PC-9 (cell line): ENCODE results near the gene NAT16. TPM values are rescaled to one million over a fixed set of nuclear protein-coding genes. Genes with fewer than 3 reads are reported as not detected.
A peak's percentile ranks its signal among the peaks of the same experiment; 100 is the strongest.

Source experiments
- BruUV-seq: library from RNA; stranded (reverse); fragments of 400-500 nt; replicated peaks from 2 replicates; lab custom pipeline; 2021; lab: Mats Ljungman, UMichigan
- CTCF ChIA-PET: fragments of 300-600 bp; sonication (Branson Sonifier 250); formaldehyde crosslinking; loops from one replicate; lab custom pipeline; 2022; ENCODE audit warnings: antibody characterized with exemption; lab: Charles Lee
- POLR2A ChIA-PET: fragments of 300-600 bp; sonication (Branson Sonifier 250); formaldehyde crosslinking; loops from one replicate; lab custom pipeline; 2022; ENCODE audit warnings: antibody characterized with exemption; ENCODE audit not compliant: unreplicated experiment; lab: Charles Lee
- DNase-seq, 2 experiments: peaks; one replicate each; pipeline versions ENCODE4 v3.0.0 to v3.0.0-alpha.2; 2015 to 2022; ENCODE audit warnings: mixed read lengths in 1 of 2
- H2AFZ ChIP-seq: fragments of 200-600 bp; sonication (generic); 2 replicates; pipeline ENCODE4 v1.8.1; 2017; ENCODE audit warnings: antibody characterized with exemption
- H3F3A ChIP-seq: fragments of 200-600 bp; sonication (generic); 2 replicates; pipeline ENCODE4 v1.8.1; 2017; ENCODE audit warnings: antibody characterized with exemption, mild to moderate bottlenecking, low read depth; ENCODE audit not compliant: insufficient read depth
- H3K27ac ChIP-seq: fragments of 200-600 bp; sonication (generic); 2 replicates; pipeline ENCODE4 v1.6.1; 2016; ENCODE audit warnings: mixed run types
- H3K27me3 ChIP-seq: fragments of 200-600 bp; sonication (generic); 2 replicates; pipeline ENCODE4 v1.6.1; 2016; ENCODE audit warnings: low read depth, mixed run types; ENCODE audit not compliant: insufficient read depth
- H3K36me3 ChIP-seq: fragments of 200-600 bp; sonication (generic); 2 replicates; pipeline ENCODE4 v1.6.1; 2016; ENCODE audit warnings: low read depth, mixed run types
- H3K4me1 ChIP-seq: fragments of 200-600 bp; sonication (generic); replicated peaks from 2 replicates; pipeline ENCODE4 v1.6.1; 2016; ENCODE audit warnings: mixed run types; ENCODE audit not compliant: insufficient read depth
- H3K4me2 ChIP-seq: fragments of 200-600 bp; sonication (generic); 2 replicates; pipeline ENCODE4 v1.6.1; 2017; ENCODE audit warnings: mixed run types
- H3K4me3 ChIP-seq: fragments of 200-600 bp; sonication (generic); 2 replicates; pipeline ENCODE4 v1.6.1; 2016; ENCODE audit warnings: mixed run types
- H3K79me2 ChIP-seq: fragments of 200-600 bp; sonication (generic); 2 replicates; pipeline ENCODE4 v1.6.1; 2017; ENCODE audit warnings: low read depth, mixed run types
- H3K9me2 ChIP-seq: fragments of 200-600 bp; sonication (generic); 2 replicates; pipeline ENCODE4 v1.8.1; 2017; ENCODE audit warnings: mild to moderate bottlenecking; ENCODE audit not compliant: insufficient read depth
- H3K9me3 ChIP-seq: fragments of 200-600 bp; sonication (generic); 2 replicates; pipeline ENCODE4 v1.8.1; 2016; ENCODE audit warnings: low read depth; ENCODE audit not compliant: insufficient read depth
- H4K20me1 ChIP-seq: fragments of 200-600 bp; sonication (generic); 2 replicates; pipeline ENCODE4 v1.8.1; 2017; ENCODE audit not compliant: insufficient read depth
- CTCF ChIP-seq: fragments of 200-600 bp; sonication (generic); conservative IDR thresholded peaks from 2 replicates; pipeline ENCODE4 v1.6.1; 2017; ENCODE audit warnings: mixed run types, antibody characterized with exemption, mild to moderate bottlenecking, moderate library complexity
- EZH2 ChIP-seq: fragments of 200-600 bp; sonication (generic); IDR thresholded peaks from 2 replicates; pipeline ENCODE4 v1.8.0; 2017; ENCODE audit warnings: antibody characterized with exemption, low read depth
- intact Hi-C: fragments of 100-400 bp; cut with micrococcal nuclease; formaldehyde crosslinking; loops from one replicate; pipeline ENCODE4 v1.10.0; 2022; ENCODE audit not compliant: unreplicated experiment
- total RNA-seq: library from RNA; stranded (reverse); gene quantifications from 2 replicates; pipeline ENCODE4 v1.2.3, GENCODE V29; 2021

Gene NAT16
- total RNA-seq, 1 experiment from 2014 or later: not detected

GRCh38 chr7:101155303-101155702, 24.8 kb downstream of the NAT16 start:
- H3K4me2 ChIP-seq: peak overlapping the region; percentile 97
- no peaks in the 10 kb centered on the region for H3K9me2 ChIP-seq
- ChIA-PET CTCF (interaction anchor here (0.6 kb wide), 1 partner anchor 1027 kb away, joined by 4 read pairs; no protein-coding TSS in a partner anchor), POLR2A (interaction anchor here (0.5 to 0.6 kb wide), 2 partner anchors 45 to 55 kb away, joined by 3 to 5 read pairs; no protein-coding TSS in a partner anchor)
- DNase-seq: no peak
- peak overlapping the region; percentile 76; the same call in 1 of the 2 replicates for H2AFZ ChIP-seq
- TSS peak; percentile 30 for BruUV-seq
- H3K9me3 ChIP-seq: no peaks in the 10 kb centered on the region
- H3K27me3 ChIP-seq: no peaks in the 10 kb centered on the region
- H3K4me3 ChIP-seq: peak overlapping the region; percentile 84
- intact Hi-C loops: no loop called here
- H3F3A ChIP-seq: peaks cover 36% of the 10 kb centered on the region
- peak overlapping the region; percentile 54 for H3K27ac ChIP-seq
- peaks cover 40% of the 10 kb centered on the region for H3K79me2 ChIP-seq
- H4K20me1 ChIP-seq: no peaks in the 10 kb centered on the region
- TF ChIP-seq EZH2: no peak
- H3K4me1 ChIP-seq: peaks cover 50% of the 10 kb centered on the region
- peaks cover 13% of the 10 kb centered on the region for H3K36me3 ChIP-seq

- H3K79me2 ChIP-seq: peaks cover 40% of the 10 kb centered on the region
- TF ChIP-seq CTCF: no peak
- peaks cover 32% of the 10 kb centered on the region for H3F3A ChIP-seq
- H3K27me3 ChIP-seq: no peaks in the 10 kb centered on the region
- intact Hi-C loops: no loop called here
- peak in 1 of 2 experiments; percentile 27 for DNase-seq
- H3K4me2 ChIP-seq: peak overlapping the region; percentile 97
- CTCF ChIA-PET: no interaction called here
- H2AFZ ChIP-seq: peak overlapping the region; percentile 76
- POLR2A ChIA-PET: interaction anchor here (0.5 kb wide), 1 partner anchor 45 kb away, joined by 3 read pairs; no protein-coding TSS in a partner anchor
- H3K9me3 ChIP-seq: no peaks in the 10 kb centered on the region
- no peaks in the 10 kb centered on the region for H4K20me1 ChIP-seq
- H3K9me2 ChIP-seq: no peaks in the 10 kb centered on the region
- peak overlapping the region; percentile 54 for H3K27ac ChIP-seq
- BruUV-seq: no TSS peak
- peak overlapping the region; percentile 84 for H3K4me3 ChIP-seq
- peaks cover 44% of the 10 kb centered on the region for H3K4me1 ChIP-seq
- H3K36me3 ChIP-seq: peaks cover 13% of the 10 kb centered on the region
Measured at GRCh38 chr7:101154693-101155102, 25.4 kb downstream of the NAT16 start.

- no TSS peak for BruUV-seq
- no peak for TF ChIP-seq CTCF
- no peak for TF ChIP-seq EZH2
- Histone ChIP-seq H3K9me3 (no peaks in the 10 kb centered on the region), H3F3A (peaks cover 32% of the 10 kb centered on the region), H4K20me1 (no peaks in the 10 kb centered on the region), H3K79me2 (peaks cover 40% of the 10 kb centered on the region), H3K4me3 (peak within 1 kb of the TSS; percentile 84), H3K27ac (peak within 1 kb of the TSS; percentile 54), H3K27me3 (no peaks in the 10 kb centered on the region), H3K9me2 (no peaks in the 10 kb centered on the region), H3K36me3 (peaks cover 13% of the 10 kb centered on the region), H2AFZ (peak within 1 kb of the TSS; percentile 76), H3K4me2 (peak within 1 kb of the TSS; percentile 97), H3K4me1 (peaks cover 38% of the 10 kb centered on the region)
- DNase-seq: peak; percentile 83 to 92
- ChIA-PET CTCF (interaction anchor here (0.6 kb wide), 1 partner anchor 129 kb away, joined by 3 read pairs; no protein-coding TSS in a partner anchor), POLR2A (no interaction called here)
- intact Hi-C loops: no loop called here
Measured at GRCh38 chr7:101153969-101154692, 26.0 kb downstream of the NAT16 start, which contains the start of gene AP1S1. TSS of gene AP1S1 (plus strand) at chr7:101154476. CDS start at chr7:101154515, 39 bp downstream.
